Measurements from ENCODE around the gene TCP10L. TPM values are rescaled to one million over a fixed set of nuclear protein-coding genes. Genes with fewer than 3 reads are reported as not detected.
"Not testable (repeated sequence)": the region's sequence is repeated elsewhere in the genome, so short reads cannot be mapped to it uniquely, and the experiment has no call there.

TCP10L gene
- total RNA-seq, 2 donors from 2014 or later: 0.74 to 1.2 TPM

- H3K4me3 ChIP-seq: peak within 1 kb of the TSS; percentile 75
- H3K27ac ChIP-seq: peak within 1 kb of the TSS; percentile 84
- H3K36me3 ChIP-seq: no peaks in the 10 kb centered on the region
- no peaks in the 10 kb centered on the region for H3K27me3 ChIP-seq
- intact Hi-C loops (cut with DNase I): no loop called here
- peak within 1 kb of the TSS; percentile 87 to 97 for H3K9ac ChIP-seq (ENCODE audit: low read depth in 2 of 2, low read length in 2 of 2)
- no peaks in the 10 kb centered on the region for H3K9me3 ChIP-seq
- no peak for TF ChIP-seq CTCF (IDR thresholded peaks at IDR 0.05)
- H3K4me1 ChIP-seq: no peaks in the 10 kb centered on the region
- DNase-seq: peak; percentile 89
Observed at GRCh38 chr21:32612075-32612998, 27.0 kb upstream of the TCP10L start, which contains the start of gene CFAP298. Gene CFAP298 (minus strand): TSS chr21:32612377. CDS start chr21:32612243, 134 bp downstream.

- Histone ChIP-seq H3K4me3 (peak overlapping the region; percentile 75), H3K27me3 (no peaks in the 10 kb centered on the region), H3K9ac (ENCODE audit: low read depth in 2 of 2, low read length in 2 of 2) (peak overlapping the region; percentile 87 to 97), H3K27ac (peak overlapping the region; percentile 84), H3K36me3 (no peaks in the 10 kb centered on the region), H3K9me3 (no peaks in the 10 kb centered on the region), H3K4me1 (no peaks in the 10 kb centered on the region)
- DNase-seq: peak; percentile 48
- intact Hi-C loops (cut with DNase I): no loop called here
- TF ChIP-seq CTCF (IDR thresholded peaks at IDR 0.05): no peak
Observed at GRCh38 chr21:32611471-32611997, 26.2 kb upstream of the TCP10L start.

- H3K9ac ChIP-seq (ENCODE audit: low read depth in 2 of 2, low read length in 2 of 2); H3K4me1 ChIP-seq; DNase-seq; H3K36me3 ChIP-seq; H3K27ac ChIP-seq; H3K27me3 ChIP-seq; intact Hi-C loops (cut with DNase I); H3K9me3 ChIP-seq: not testable (repeated sequence)
- H3K4me3 ChIP-seq: peak overlapping the region; percentile 75
Observed at GRCh38 chr21:32610940-32611339, 25.6 kb upstream of the TCP10L start.

GRCh38 chr21:32608851-32609250 is 23.5 kb upstream of the TCP10L start:
- DNase-seq: no peak
- no peak for TF ChIP-seq CTCF (IDR thresholded peaks at IDR 0.05)
- Histone ChIP-seq H3K9ac (ENCODE audit: low read depth in 2 of 2, low read length in 2 of 2) (no peak overlapping the region), H3K36me3 (peaks cover 7% of the 10 kb centered on the region), H3K4me1 (no peaks in the 10 kb centered on the region), H3K4me3 (no peak overlapping the region), H3K27me3 (no peaks in the 10 kb centered on the region), H3K9me3 (no peaks in the 10 kb centered on the region), H3K27ac (no peak overlapping the region)
- intact Hi-C loops (cut with DNase I): no loop called here

GRCh38 chr21:32605469-32605868 is 20.1 kb upstream of the TCP10L start:
- no peak for TF ChIP-seq CTCF (IDR thresholded peaks at IDR 0.05)
- Histone ChIP-seq H3K27ac (no peak overlapping the region), H3K9ac (ENCODE audit: low read depth in 2 of 2, low read length in 2 of 2) (no peak overlapping the region), H3K4me1 (no peaks in the 10 kb centered on the region), H3K4me3 (no peak overlapping the region), H3K27me3 (no peaks in the 10 kb centered on the region), H3K9me3 (no peaks in the 10 kb centered on the region), H3K36me3 (peaks cover 15% of the 10 kb centered on the region)
- intact Hi-C loops (cut with DNase I): no loop called here
- no peak for DNase-seq

GRCh38 chr21:32604464-32604863 is 19.1 kb upstream of the TCP10L start:
- H3K4me1 ChIP-seq: no peaks in the 10 kb centered on the region
- no peak overlapping the region for H3K9ac ChIP-seq (ENCODE audit: low read depth in 2 of 2, low read length in 2 of 2)
- no peaks in the 10 kb centered on the region for H3K9me3 ChIP-seq
- DNase-seq: no peak
- peaks cover 15% of the 10 kb centered on the region for H3K36me3 ChIP-seq
- H3K27me3 ChIP-seq: no peaks in the 10 kb centered on the region
- H3K4me3 ChIP-seq: no peak overlapping the region
- TF ChIP-seq CTCF (IDR thresholded peaks at IDR 0.05): no peak
- intact Hi-C loops (cut with DNase I): loop anchor here (5.0 kb wide), 1 partner anchor 202 kb away; no protein-coding TSS in a partner anchor
- no peak overlapping the region for H3K27ac ChIP-seq

Measured in colonic mucosa (tissue), 4 donors.